Endometrial microvascular endothelial cells (primary cell): Measurements from ENCODE around the gene FKBP5. TPM values are rescaled to one million over a fixed set of nuclear protein-coding genes. Genes with fewer than 3 reads are reported as not detected.
"Not testable (repeated sequence)": the region's sequence is repeated elsewhere in the genome, so short reads cannot be mapped to it uniquely, and the experiment has no call there.

Experiments
- in situ Hi-C: cut with HindIII; loops from 2 replicates; pipeline ENCODE4 v1.10.0; 2017; ENCODE audit warnings: low sequenced_read_pairs, low pct_unique_long_range_greater_than_20kb; ENCODE audit errors: inconsistent ontology term
- total RNA-seq: library from RNA; depleted of rRNA; stranded (reverse); fragments of >200 nt; gene quantifications from one replicate; pipeline ENCODE4 v1.2.3, GENCODE V29; 2015; ENCODE audit errors: inconsistent ontology term

FKBP5 gene
- total RNA-seq, 1 donor from 2014 or later = 67.3 TPM

DNA sequence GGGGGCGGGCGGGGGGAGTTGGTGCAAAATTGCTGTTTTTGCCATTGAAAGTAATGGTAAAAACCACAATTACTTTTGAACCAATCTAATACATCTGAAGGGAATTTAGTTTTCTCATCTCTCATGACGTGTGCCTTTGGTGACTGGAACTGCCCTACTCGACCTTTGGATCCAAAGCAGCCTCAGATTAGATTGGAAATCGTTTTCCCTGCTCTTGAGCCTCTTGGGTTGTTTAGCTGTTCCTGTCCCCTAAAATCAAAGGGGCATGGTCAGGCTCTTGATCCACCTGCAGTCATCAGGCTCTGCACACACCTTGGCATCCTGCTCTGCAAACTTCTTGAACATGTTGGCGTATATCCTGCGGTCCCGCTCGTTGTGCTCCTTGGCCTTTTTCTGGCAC is 112.0 kb downstream of the FKBP5 start:
- in situ Hi-C loops = no loop called here

- in situ Hi-C loops = no loop called here
These were observed 115.1 kb downstream of the FKBP5 start for GRCh38 chr6:35573495-35574110.

- in situ Hi-C loops = not testable (repeated sequence)
These were observed 117.8 kb downstream of the FKBP5 start for GRCh38 chr6:35570885-35571330.

GRCh38 chr6:35569011-35569461 is 119.7 kb downstream of the FKBP5 start:
- in situ Hi-C loops = no loop called here

DNA sequence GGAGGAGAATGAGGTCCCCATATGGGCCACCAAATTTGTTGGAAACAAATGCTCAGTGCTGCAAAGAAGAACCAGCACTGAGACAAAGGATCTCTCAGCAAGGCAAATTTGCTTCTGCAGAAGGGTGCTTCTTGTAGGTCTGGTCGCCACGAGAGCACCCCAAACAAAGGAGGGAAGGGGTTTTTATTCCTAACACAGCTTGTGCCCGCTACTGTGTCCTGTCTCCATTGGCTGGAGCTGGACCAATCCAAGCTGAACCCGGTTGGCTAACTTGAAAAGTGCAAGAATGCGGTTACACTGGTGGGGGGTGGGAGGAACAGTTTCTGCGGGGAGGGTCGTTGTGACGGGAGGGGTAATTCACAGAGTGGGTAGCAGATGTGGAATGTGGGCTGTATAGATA is 121.9 kb downstream of the FKBP5 start:
- in situ Hi-C loops = no loop called here

DNA sequence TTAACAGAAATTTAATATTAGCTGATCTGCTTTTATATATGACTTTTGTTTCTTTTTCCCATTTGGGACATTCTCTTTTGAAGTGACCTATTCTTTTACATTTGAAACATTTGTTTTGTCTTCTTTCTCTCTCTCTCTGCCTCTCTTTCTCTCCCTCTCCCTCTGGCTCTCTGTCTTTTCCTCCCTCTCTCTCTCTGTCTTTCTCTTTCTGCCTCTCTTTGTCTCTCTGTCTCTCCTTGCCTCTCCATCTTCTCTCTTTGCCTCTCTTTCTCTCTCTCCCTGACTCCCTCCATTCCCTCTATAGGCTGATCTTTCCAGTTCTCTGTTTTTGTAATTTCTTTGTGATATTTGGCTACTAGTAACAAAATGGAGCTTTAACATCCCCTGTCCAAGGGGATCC is 124.0 kb downstream of the FKBP5 start:
- in situ Hi-C loops = no loop called here

DNA sequence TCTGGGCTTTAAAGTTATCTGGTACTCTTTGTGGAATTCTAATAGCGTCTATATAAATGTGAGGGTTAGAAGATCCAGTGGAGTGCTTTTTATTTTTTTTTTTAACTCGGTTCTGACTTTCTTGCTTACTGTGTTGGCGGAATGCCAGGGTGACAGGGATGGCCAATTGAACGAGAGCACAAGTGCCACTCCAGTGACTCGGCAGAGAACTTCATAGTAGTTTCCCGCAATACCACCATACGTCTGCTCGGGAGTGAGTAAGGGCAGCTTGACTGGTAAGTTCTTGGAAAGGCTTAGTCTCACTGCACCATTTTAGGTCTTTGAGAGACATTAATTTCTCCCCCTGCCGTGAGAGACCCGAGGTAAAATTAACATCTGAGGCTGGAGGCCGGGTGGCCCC is 126.7 kb downstream of the FKBP5 start:
- in situ Hi-C loops = no loop called here

DNA sequence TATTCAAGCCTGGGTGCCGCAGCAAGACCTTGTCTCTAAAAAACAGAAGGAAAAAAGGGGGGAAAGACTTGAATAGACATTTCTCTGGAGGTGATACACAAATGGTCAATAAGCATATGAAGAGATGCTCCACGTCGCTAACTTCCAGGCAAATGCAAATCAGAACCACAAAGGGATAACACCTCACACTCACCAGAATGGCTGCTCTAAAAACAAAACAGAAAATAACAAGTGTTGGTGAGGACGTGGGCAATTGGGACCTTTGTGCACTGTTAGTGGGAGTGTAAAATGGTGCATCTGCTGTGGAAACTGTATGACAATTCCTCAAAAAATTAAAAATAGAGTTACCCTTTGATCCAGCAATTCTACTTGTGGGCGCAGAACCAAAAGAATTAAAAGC is 127.6 kb downstream of the FKBP5 start:
- in situ Hi-C loops = no loop called here

DNA sequence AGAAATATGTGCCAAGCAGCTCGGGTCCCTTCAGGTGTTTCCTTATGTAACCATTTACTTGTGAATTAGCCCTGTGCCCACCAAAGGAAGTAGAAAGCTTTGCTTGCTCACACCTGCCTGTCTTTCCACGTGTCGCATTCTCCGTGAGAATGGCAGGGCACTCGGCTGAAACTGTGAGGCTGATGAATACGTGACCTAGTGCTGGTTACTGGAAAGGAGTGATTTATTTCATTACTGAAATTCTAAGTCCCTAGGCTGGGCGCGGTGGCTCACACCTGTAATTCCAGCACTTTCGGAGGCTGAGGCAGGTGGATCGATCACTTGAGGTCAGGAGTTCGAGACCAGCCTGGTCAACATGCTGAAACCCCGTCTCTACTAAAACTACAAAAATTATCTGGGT is 130.1 kb downstream of the FKBP5 start:
- in situ Hi-C loops = no loop called here

GRCh38 chr6:35557239-35557638 is 131.5 kb downstream of the FKBP5 start:
- in situ Hi-C loops = no loop called here

DNA sequence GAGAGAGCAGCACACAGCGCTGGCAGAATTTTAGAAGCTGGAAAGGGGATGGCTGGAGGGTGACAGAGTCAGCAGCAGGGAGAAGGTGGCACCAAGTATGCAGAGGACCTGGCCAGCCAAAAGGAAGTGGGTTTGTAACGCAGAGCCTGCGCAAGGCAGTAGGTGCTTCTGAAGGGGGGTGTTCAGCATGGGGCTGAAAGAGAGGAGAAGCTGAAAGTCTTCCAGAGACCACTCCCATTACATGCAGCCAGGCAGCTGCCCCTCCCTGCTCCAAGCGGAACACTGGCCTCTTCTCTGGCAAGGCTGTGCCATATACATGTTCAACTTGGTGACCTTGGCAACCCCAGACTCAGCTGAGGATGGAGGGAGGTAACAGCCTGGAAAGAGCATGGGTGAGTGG is 133.9 kb downstream of the FKBP5 start:
- in situ Hi-C loops = no loop called here

GRCh38 chr6:35553315-35553714 is 135.4 kb downstream of the FKBP5 start:
- in situ Hi-C loops = no loop called here

GRCh38 chr6:35552285-35552917 is 136.3 kb downstream of the FKBP5 start:
- in situ Hi-C loops = no loop called here

GRCh38 chr6:35550437-35550836 is 138.3 kb downstream of the FKBP5 start:
- in situ Hi-C loops = no loop called here

GRCh38 chr6:35547676-35548075 is 141.0 kb downstream of the FKBP5 start:
- in situ Hi-C loops = no loop called here

GRCh38 chr6:35544769-35545361 is 143.8 kb downstream of the FKBP5 start:
- in situ Hi-C loops = no loop called here

- in situ Hi-C loops = no loop called here
These were observed 145.1 kb downstream of the FKBP5 start for GRCh38 chr6:35543459-35544193.

GRCh38 chr6:35541836-35542235 is 146.9 kb downstream of the FKBP5 start:
- in situ Hi-C loops = no loop called here

GRCh38 chr6:35539223-35539622 is 149.5 kb downstream of the FKBP5 start:
- in situ Hi-C loops = no loop called here

DNA sequence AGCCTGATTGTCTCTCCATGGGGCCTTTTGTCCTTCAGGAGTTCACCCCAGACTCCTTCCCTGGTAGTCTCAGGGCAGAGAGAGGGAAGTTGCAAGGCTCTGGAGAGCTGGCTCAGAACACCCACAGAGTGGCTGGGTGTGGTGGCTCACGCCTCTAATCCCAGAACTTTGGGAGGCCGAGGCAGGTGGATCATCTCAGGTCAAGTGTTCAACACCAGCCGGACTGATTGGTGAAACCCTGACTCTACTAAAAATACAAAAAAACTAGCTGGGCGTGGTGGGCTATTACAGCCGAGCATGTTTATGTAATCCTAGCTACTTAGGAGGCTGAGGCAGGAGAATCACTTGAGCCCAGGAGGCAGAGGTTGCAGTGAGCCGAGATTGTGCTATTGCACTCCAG is 152.9 kb downstream of the FKBP5 start:
- in situ Hi-C loops = not testable (repeated sequence)
